HL-60 (cell line): Measurements from ENCODE around the gene RYR2.

Experiments used
- DNase-seq, 2 experiments: peaks; one replicate each; pipeline ENCODE4 v3.0.0-alpha.2; 2010 to 2020; ENCODE audit warnings: low read depth in 1 of 2, low spot score in 1 of 2
- H3K27ac ChIP-seq: fragments of 250-450 bp; sonication (Bioruptor Pico); replicated peaks from 2 replicates; pipeline ENCODE4 v1.5.1; 2020; ENCODE audit warnings: mild to moderate bottlenecking, moderate library complexity
- H3K27me3 ChIP-seq: fragments of 250-450 bp; sonication (Bioruptor Pico); 2 replicates; pipeline ENCODE4 v1.5.1; 2021; ENCODE audit warnings: mild to moderate bottlenecking, moderate library complexity; ENCODE audit not compliant: insufficient read depth, poor library complexity, severe bottlenecking
- H3K4me3 ChIP-seq: replicated peaks from 2 replicates; pipeline ENCODE4 v1.5.1; 2011; ENCODE audit warnings: mild to moderate bottlenecking, control low read depth, low read length; ENCODE audit not compliant: insufficient read depth
- CTCF ChIP-seq: IDR thresholded peaks from one replicate; pipeline ENCODE4 v1.5.1; 2011; ENCODE audit warnings: low read length, control low read depth, inconsistent platforms; ENCODE audit not compliant: insufficient read depth
- GABPA ChIP-seq: IDR thresholded peaks from 2 replicates; pipeline ENCODE4 v1.6.1; 2012; ENCODE audit warnings: low read depth
- POLR2AphosphoS5 ChIP-seq: IDR thresholded peaks from 2 replicates; pipeline ENCODE4 v1.6.1; 2012; ENCODE audit warnings: low read depth
- REST ChIP-seq: IDR thresholded peaks from 2 replicates; pipeline ENCODE4 v1.6.1; 2012; ENCODE audit warnings: low read depth; ENCODE audit not compliant: insufficient replicate concordance
- SPI1 ChIP-seq: IDR thresholded peaks from 2 replicates; pipeline ENCODE4 v1.6.1; 2012; ENCODE audit warnings: low read depth, mild to moderate bottlenecking, borderline replicate concordance

The RYR2 gene

DNA sequence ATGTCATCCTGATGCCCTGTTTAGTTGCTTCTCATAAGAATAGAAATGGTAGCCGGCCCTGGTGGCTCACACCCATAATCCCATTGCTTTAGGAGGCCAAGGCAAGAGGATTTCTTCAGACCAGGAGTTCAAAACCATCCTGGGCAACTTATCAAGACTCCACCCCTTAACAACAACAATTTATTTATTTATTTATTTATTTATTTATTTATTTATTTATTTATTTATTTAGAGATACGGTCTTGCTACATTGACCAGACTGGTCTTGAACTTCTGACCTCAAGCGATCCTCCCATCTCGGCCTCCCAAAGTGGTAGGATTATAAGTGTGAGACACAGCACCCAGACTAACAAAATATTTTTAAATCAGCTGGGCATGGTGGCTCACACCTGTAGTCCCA, 41.8 kb upstream of the RYR2 start:
- no peak overlapping the region for H3K4me3 ChIP-seq
- DNase-seq: no peak
- no peak for TF ChIP-seq GABPA
- TF ChIP-seq SPI1: no peak
- no peak for TF ChIP-seq REST
- TF ChIP-seq CTCF: no peak
- TF ChIP-seq POLR2AphosphoS5: no peak
- no peaks in the 10 kb centered on the region for H3K27me3 ChIP-seq
- H3K27ac ChIP-seq: no peak overlapping the region

DNA sequence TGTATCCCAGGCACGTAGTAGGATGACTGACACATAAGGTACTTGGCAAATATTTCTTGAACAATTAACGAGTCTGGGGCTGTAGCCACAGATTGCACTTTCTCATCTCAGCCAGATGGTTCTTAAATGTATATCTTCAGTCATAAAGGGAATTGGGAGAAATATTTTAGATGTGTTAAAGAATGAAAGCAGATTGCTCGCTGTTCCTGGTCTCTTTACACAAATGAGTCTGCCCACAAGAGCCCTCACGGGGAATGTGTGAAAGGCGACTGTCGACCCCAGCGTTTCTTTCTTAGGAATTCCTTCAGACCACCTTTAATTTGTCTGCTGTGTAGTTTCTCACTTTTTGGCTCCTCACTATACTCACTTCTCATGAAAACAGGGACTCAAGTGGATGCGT, 38.5 kb upstream of the RYR2 start:
- no peaks in the 10 kb centered on the region for H3K27me3 ChIP-seq
- TF ChIP-seq POLR2AphosphoS5: no peak
- no peak for TF ChIP-seq GABPA
- no peak for TF ChIP-seq REST
- no peak for TF ChIP-seq CTCF
- no peak for TF ChIP-seq SPI1
- DNase-seq: no peak

GRCh38 chr1:237004116-237004515, 37.9 kb upstream of the RYR2 start, which contains the start of gene MT1HL1:
Gene MT1HL1 (minus strand): TSS chr1:237004441. CDS start chr1:237004372, 69 bp downstream.
- Histone ChIP-seq H3K27me3 (no peaks in the 10 kb centered on the region), H3K4me3 (no peak within 1 kb of the TSS), H3K27ac (no peak within 1 kb of the TSS)
- DNase-seq: no peak
- TF ChIP-seq GABPA (no peak), POLR2AphosphoS5 (no peak), CTCF (no peak), REST (no peak), SPI1 (no peak)

More for the DNA sequence above, 38.5 kb upstream of the RYR2 start:
- H3K4me3 ChIP-seq: no peak overlapping the region
- no peak overlapping the region for H3K27ac ChIP-seq
